CD4-positive, alpha-beta T cell treated with Interleukin-17A for 1 hour (primary cell): ENCODE results near the gene CD1E.
"Not testable (repeated sequence)": the region's sequence is repeated elsewhere in the genome, so short reads cannot be mapped to it uniquely, and the experiment has no call there.

Source experiments
- DNase-seq: peaks from one replicate; pipeline ENCODE4 v3.0.0-alpha.2; 2020

The CD1E gene

DNA sequence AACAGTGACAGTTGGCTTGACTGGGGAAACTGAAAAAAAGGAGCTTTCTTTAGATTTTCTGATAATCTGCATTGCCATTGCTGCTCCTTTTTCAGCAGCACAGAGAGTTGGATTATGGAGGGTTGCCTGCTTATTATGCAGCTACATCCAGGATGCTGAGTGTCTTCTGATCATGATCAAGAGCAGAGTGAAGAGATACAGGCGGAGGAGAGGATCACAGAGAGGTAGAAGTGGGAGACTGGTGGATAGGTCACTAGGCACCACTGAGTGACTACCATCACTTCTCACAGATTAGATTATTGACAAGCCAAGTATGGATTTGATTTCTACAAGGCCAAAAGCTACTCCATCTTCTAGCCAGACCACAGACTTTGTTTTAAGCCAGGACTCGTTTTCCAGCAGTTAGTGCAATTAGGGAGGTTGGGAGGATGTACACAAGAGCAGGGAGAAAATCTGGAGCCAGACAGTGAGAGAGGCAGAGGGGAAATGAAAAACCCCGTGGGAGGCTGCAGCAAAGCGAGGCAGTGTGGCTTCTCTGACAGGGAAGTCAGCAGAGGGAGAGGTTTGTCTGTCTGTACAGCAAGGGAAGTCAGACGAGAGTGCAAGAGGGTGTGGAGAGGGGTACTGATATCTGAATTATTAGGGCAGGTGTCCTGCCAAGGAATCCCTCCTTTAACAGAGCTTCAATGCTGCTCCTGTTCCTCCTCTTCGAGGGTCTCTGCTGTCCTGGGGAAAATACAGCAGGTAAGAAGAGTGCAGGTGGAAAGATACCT, at the start of gene CD1E:
TSS of gene CD1E (plus strand) at position 592 of the 773 bp plus-strand sequence. CDS start at position 687, 95 bp downstream.
- DNase-seq, result no peak

DNA sequence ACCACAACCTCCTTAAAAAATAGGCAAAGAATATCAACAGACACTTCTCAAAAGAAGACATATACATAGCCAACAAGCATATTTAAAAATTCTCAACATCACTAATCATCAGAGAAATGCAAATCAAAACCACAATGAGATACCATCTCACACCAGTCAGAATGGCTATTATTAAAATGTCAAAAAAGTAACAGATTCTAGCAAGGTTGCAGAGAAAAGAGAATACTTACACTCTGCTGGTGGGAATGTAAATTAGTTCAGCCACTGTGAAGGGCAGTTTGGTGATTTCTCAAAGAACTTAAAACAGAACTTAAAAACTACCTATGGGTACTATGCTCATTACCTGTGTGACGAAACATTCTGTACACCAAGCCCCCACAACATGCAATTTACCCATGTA, 43.1 kb upstream of the CD1E start:
- DNase-seq, result no peak

DNA sequence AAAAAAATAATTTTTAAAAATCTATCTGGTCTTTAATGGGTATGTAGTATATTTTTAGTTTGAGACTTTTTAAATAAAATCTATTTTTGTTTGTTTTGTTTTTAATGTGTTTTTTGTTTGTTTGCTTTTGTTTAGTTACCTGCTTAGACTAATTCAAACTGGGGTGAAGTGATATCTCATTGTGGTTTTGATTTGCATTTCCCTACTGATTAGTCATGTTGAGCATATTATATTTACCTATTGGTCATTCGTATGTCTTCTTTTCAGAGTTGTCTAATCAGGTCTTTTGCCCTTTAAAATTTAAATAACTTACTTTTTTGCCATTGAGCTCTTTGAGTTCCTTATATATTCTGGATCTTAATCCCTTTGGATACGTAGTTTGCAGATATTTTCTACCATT, 42.6 kb upstream of the CD1E start:
- DNase-seq, result no peak

DNA sequence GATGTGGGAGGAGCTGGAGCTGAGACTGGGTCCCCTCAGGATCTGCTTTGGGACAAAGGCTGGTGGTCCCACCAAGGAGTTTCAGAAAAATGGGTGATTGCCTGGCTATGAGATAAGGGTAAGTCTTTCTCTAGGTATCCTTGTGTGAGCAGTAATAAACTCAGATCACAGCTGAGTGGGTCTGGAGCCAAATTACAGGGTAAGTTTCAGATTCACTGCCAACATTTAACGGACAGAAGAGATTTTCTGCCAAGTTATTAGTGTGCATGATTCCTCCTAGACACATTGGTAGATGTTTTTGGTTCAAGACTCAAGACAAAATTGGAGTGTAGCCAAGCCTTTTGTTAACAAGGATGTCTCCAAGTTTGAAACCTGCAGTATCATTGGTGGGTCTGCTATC, 29.8 kb upstream of the CD1E start:
- no peak for DNase-seq

DNA sequence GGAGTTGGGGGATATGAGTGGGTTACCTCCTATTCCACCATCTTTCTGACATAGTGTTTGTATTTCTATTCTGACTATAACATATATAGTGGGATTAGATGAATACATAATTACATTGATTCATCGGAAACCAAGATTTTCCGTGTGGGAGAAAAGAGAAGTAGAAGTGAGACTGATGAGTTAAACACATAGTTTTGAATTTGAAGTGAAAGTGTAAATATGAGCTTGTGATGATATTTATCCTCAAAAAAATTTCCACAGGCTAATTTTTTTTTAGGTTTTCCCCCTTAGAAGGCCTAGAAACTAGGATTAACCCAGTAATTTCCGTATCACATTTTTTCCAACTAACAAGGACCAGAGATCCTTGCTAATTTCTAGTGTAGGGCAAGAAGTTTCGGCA, 29.3 kb upstream of the CD1E start:
- no peak for DNase-seq

DNA sequence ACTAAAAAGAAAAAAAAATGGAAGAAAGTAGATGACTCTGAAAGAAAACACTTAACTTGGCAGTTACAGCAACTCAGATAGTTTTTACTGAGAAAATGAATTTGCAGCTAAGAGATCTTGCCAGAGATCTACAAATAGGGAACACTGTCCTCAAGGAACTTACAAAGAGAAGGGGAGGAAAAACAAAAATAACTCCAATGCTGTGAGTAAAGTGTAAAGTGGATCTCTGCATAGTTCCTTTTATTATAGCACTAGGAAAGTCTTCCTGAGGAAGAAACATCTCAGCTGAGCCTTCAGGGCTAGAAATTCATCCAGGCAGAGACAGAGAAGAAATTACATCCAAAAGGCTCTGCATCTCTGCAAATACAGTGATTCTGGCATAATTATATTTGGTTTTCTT, 26.2 kb upstream of the CD1E start:
- DNase-seq, result no peak

DNA sequence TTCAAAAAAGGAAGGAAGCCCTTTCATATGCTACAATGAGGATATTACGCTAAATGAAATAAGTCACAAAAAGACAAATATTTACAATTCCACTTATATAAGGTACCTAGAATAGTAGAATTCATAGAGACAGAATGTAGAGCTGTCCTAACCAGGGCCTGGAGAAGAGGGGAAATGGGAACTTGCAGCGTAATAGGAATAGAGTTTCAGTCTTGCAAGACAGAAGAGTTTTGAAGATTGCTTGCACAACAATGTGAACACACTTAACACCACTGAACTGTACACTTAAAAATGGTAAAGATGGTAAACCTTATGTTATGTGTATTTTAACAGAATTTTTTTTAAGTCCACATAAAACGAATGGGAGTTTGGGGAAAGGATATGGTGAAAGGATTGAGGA, 25.3 kb upstream of the CD1E start:
- no peak for DNase-seq

DNA sequence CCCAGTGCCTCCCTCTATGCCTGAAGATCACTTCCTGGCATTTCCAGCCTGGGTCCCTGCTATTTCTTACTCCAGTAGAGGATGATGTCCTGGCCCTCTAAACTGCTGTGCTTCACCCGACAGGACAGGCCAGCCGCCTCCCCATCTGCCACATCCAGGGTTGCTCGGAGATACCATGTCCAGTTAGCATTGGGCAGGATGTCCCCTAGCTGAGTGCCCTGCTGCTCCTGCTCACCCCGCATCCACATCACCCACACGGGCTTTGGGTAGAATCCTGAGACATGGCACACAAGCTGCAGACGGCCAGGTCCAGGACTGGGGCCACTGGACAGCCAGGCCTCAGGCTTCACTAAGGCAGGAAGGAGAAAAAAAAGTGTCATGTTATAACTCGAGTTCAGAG, 24.4 kb upstream of the CD1E start:
- DNase-seq, result no peak

DNA sequence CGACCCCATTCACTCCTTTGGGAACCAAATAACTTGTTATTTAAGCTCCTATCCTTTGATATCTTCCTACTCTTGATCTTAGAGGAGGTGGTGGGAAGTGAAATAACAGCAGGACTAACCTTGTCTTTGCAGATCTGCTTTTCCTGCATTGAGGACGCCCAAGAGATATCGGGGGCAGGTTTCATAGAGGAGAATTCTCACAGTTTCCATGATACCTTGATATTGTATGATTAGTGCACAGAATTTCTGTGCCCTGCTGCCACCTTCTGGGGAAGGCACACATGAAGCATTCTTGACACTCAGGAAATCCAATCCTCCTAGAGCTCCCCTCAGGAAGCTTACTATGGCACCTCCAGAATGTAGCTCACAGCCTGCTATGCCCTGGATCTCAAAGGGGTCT, 24.0 kb upstream of the CD1E start:
- DNase-seq, result peak; percentile 17

DNA sequence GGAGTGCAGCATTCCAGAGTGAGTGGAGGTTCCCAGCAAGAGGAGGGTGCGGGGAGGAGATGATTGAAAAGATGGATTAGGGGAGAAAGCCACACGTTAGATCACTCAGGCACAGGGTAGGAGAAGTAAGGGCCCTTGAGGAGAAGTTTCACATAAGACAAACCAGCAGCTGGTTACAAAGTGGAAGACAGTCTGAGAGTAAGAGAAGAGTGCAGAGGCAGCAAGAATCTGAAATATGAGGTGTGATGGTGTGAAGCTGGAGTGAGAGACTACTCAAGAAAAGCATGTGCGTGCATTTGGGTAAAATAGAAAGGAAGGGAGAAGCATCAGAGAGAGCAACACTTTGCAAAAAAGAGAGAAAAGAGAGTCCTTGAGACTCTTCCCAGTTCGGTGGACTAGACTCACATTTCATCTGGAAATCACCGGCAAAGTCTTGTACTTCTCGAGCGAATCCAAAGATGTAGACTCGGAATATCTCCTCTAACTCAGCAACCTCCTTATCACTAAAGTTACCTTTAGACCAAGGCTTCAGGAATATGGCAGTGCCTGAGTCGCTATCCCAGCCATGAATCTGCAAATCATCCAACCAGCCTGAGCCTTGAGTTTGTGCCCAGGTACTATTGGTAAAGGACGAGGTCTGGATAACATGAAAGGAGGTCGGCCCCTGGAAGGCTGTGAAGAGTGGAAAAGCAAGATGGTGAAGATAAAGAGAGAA, 23.1 kb upstream of the CD1E start:
- no peak for DNase-seq

DNA sequence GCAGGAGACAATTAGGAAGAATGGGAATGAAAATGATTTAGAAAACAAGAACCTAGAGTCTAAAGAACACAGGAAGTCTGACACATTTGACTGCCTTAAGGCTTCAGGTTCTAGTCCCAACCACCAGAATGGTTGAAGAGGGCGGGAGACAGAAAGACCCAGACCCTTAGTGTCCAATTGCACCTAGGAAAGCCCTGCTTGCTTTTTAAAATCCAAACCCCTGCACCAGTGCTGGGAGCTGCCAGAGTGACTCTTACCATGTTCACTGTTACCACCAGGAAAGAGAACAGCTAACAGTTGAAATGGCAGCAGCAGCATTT, 22.6 kb upstream of the CD1E start:
- no peak for DNase-seq

DNA sequence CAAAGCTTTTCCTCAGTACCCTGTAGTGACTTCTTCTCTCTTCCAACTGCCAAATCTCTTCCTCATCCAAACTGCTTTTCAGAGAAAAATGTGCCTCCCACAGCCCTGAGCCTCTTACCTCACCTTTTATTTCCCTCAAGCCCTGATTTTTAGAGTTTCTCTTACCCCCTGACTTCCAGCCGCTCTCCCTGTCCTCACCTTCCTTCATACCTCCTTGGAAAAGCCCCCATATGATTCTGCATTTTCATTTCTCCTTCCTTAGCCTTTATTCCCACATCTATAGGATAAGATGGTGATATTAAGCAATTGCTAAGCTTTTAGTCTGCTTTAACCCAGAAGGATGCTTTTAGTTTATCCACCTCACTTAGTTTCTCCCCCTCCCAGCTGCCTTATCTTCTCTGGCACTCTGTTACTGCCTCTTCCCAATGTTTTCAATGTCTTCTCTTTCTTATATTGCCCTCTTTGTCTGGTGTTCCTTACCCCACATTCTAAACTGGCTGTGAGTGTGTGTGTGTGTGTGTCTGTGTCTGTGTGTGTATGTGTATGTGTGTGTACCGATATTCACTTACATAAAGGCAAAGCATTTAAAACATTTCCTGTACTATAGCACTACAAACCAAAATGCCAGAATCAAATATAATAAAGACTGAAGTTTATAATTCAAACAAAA, 22.1 kb upstream of the CD1E start, which contains the start of gene CD1B:
TSS of gene CD1B (minus strand) at position 51 of the 670 bp plus-strand sequence. CDS start 108 bp downstream, outside the sequence.
- DNase-seq, result no peak

DNA sequence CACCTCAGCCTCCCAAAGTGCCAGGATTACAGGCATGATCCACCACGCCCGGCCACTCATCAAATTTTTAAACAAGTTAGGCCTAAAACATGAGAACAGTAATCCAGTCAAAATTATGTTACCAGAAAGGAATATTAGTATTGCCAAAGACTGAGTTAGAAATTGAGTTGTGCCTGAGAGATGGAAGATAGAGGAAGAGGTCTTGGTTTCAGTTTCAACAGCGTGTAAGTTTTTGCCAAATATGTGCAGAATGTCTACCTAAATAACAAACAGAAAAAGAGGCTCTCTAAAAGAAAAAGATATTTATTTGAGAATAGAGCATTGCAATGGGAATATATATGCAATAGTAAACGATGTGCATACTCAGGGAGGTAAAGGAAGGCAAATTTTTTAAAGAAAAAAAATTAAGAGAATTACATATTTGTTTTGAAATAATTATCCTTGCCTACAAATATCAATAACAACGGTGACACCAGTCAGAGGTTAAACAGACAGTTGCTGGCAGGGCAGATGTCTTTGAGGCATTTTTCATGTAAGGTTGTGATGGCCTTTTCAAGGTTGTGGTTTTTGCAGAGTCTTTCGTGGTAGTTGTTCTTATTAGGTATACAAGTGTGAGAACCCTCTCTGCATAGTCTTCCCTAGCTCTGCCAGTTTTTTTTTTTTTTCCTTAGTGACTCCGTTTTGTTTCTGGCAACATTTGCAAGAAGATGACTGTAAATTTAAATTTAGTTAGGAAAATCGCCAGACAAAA, 20.1 kb upstream of the CD1E start:
- DNase-seq, result no peak

DNA sequence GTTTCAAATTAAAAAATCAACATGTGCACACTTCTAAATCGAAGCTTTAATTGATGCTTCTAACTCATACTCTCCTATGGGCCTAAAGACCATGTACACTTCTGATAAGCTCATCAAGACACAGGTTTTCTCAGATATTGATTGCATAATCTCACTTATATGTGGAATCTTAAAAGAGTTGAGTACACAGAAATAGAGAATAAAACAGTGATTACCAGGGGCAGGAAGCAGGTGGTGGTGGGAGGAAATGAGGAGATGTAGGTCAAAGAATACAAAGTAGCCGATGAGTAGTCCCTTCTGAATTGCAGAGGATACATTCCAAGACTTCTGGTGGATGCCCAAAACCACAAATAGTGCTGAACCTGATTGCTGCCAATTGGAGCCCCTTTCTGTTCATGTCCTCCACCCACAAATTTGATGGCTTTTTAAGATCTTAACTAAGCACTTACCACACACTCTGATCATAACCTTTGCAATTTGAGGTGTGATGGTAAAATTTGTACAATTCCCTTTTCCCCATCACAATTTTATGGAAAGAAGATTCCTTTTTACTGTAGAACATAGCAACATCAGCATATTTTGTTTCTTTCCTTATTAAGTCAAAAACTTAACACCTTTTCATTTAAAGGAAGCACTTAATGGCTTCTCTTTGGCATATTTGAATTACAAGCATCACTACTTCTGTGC, 19.0 kb upstream of the CD1E start:
- no peak for DNase-seq

DNA sequence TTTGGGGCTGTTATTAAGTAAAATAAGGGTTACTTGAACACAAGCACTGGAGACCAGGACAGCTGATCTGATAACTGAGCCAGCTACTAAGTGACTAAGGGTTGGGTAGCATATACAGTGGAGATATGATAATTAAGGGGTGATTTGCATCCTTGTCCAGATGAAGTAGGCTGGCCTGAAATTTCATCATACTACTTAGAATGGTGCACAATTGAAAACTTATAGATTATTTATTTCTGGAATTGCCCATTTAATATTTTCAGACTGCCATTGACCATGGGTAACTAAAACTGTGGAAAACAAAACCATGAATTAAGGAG, 18.5 kb upstream of the CD1E start:
- no peak for DNase-seq

DNA sequence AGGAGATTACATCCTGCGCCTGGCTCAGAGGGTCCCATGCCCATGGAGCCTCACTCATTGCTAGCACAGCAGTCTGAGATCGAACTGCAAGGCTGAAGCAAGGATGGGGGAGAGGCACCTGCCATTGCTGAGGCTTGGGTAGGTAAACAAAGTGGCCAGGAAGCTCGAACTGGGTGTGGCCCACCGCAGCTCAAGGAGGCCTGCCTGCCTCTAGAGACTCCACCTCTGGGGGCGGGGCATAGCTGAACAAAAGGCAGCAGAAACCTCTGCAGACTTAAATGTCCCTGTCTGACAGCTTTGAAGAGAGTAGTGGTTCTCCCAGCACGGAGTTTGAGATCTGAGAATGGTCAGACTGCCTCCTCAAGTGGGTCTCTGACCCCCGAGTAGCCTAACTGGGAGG, 17.3 kb upstream of the CD1E start:
- DNase-seq, result not testable (repeated sequence)

DNA sequence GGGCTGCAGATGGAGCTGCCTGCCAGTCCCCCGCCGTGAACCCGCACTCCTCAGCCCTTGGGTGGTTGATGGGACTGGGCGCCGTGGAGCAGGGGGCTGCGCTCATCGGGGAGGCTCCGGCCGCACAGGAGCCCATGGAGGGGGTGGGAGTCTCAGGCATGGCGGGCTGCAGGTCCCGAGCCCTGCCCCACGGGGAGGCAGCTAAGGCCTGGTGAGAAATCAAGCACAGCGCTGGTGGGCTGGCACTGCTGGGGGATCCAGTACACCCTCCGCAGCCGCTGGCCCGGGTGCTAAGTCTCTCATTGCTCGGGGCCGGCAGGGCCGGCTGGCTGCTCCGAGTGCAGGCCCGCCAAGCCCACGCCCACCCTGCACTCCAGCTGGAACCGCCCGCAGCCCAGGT, 4.7 kb upstream of the CD1E start:
- not testable (repeated sequence) for DNase-seq

DNA sequence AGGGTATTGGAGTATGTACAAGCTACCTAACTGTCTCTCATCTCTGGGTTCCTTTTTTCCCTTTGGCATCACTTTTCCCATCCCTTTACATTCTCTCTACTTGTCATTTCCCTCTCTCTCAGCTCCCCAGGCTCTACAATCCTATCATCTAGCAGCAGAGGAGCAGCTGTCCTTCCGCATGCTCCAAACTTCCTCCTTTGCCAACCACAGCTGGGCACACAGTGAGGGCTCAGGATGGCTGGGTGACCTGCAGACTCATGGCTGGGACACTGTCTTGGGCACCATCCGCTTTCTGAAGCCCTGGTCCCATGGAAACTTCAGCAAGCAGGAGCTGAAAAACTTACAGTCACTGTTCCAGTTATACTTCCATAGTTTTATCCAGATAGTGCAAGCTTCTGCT, 561 bp downstream of the CD1E start:
- DNase-seq, result no peak

DNA sequence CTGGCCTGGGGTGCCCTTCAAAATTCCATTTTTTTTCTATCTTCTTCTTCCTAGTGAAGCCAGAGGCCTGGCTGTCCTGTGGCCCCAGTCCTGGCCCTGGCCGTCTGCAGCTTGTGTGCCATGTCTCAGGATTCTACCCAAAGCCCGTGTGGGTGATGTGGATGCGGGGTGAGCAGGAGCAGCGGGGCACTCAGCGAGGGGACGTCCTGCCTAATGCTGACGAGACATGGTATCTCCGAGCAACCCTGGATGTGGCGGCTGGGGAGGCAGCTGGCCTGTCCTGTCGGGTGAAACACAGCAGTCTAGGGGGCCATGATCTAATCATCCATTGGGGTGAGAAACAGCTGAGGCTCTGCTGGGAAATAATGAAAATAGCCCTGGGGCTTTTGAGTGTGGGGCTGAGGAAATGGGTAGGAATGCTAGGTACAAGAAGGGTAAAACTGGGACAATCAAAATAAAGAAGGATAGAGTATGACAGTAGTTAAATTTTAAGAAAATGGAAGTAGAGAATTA, 2.1 kb downstream of the CD1E start:
- DNase-seq, result no peak

DNA sequence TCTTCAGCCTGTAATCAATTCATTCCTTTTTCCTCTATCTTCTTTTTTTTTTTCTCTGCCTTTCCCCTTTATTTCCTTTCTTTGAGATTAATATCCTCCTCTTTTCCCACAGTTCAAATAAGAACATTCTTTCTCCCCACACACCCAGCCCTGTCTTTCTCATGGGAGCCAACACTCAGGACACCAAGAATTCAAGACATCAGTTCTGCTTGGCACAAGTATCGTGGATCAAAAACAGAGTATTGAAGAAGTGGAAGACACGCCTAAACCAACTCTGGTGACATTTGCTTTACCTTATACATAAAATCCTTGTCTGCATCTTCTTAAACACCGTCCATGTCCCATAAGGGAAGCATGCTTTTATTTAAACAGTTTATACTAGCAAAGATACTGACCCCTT, 2.9 kb downstream of the CD1E start:
- no peak for DNase-seq

DNA sequence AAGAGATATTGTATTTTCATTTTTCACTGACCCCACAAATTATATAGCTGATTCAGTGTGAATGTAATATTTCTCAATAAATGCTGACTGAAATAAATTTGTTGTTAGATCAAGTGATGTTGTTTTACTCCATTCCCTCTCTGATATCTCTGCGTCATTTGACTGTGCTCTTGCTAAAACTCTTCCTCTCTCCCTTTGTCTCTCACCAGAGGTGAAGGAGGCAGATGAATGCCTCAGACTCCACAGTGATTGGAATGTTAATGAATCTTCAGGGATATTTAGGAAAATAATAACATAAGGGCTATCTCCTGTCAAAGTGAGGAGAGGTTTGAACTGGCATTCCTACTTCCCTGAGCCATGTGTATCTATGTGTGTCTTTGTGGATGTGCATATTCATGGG, 3.7 kb downstream of the CD1E start:
- no peak for DNase-seq

DNA sequence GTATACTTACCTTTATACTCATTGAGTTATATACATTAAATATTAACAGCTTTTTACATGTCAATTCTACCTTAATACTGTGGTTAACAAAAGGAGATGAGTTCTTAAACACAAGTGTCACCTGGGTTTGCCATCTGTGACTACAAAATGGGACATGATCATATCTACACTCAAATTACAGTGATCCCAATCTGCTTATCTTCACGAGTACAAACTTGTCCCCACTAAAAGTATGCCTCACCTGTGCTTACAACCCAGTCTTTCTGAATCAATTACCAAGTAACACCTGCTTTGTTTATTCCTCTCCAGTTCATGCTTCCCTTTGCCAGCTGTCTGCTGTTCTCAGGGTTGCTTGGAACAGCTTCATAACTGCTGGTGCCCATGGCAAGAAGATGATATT, 8.8 kb downstream of the CD1E start:
- no peak for DNase-seq

DNA sequence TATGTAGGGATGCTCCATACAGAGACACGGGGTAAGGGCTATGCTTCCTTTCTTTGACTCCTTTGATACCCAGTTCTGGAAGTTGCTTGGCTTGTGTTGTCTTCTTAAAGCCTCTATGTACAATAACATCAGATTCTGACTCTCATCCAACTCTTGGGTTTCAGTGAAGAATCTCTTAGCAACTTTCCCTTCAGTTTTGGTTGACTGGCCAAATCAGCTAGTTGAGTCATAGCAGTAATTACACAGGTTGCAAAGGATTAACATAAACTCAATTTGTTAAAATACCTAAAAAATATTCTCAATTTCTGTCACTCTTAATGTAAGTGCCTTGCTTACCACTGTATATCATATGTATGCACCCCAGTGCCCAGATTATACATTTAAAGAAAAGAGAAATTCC, 9.2 kb downstream of the CD1E start:
- DNase-seq, result no peak
